GM23248 (cell line): ENCODE measurements around the gene PPP1R12B. TPM values are rescaled to one million over a fixed set of nuclear protein-coding genes. Genes with fewer than 3 reads are reported as not detected.
A peak's percentile ranks its signal among the peaks of the same experiment; 100 is the strongest.
"Not testable (repeated sequence)": the region's sequence is repeated elsewhere in the genome, so short reads cannot be mapped to it uniquely, and the experiment has no call there.

Experiments used
- DNase-seq: peaks from one replicate; pipeline ENCODE4 v3.0.0-alpha.2; 2015
- H2AFZ ChIP-seq: fragments of 200-600 bp; sonication (generic); 2 replicates; pipeline ENCODE4 v1.6.1; 2016; ENCODE audit warnings: antibody characterized with exemption
- H3F3A ChIP-seq: fragments of 200-600 bp; sonication (generic); 2 replicates; pipeline ENCODE4 v1.6.1; 2016; ENCODE audit warnings: mild to moderate bottlenecking, antibody characterized with exemption, mixed run types; ENCODE audit not compliant: insufficient read depth
- H3K27ac ChIP-seq: fragments of 200-600 bp; sonication (generic); 2 replicates; pipeline ENCODE4 v1.5.1; 2016; ENCODE audit warnings: mild to moderate bottlenecking
- H3K27me3 ChIP-seq: fragments of 200-600 bp; sonication (generic); replicated peaks from 2 replicates; pipeline ENCODE4 v1.6.1; 2016; ENCODE audit warnings: mild to moderate bottlenecking; ENCODE audit not compliant: insufficient read depth
- H3K36me3 ChIP-seq: fragments of 200-600 bp; sonication (generic); 2 replicates; pipeline ENCODE4 v1.6.1; 2016; ENCODE audit warnings: low read depth, mild to moderate bottlenecking
- H3K4me1 ChIP-seq: fragments of 200-600 bp; sonication (generic); 2 replicates; pipeline ENCODE4 v1.6.1; 2016; ENCODE audit warnings: mild to moderate bottlenecking; ENCODE audit not compliant: insufficient read depth
- H3K4me2 ChIP-seq: fragments of 200-600 bp; sonication (generic); one replicate; pipeline ENCODE4 v1.6.1; 2016; ENCODE audit warnings: mild to moderate bottlenecking; ENCODE audit not compliant: unreplicated experiment
- H3K4me3 ChIP-seq: fragments of 200-600 bp; sonication (generic); 2 replicates; pipeline ENCODE4 v1.5.1; 2016; ENCODE audit warnings: mild to moderate bottlenecking
- H3K79me2 ChIP-seq: fragments of 200-600 bp; sonication (generic); 2 replicates; pipeline ENCODE4 v1.6.1; 2016; ENCODE audit warnings: mild to moderate bottlenecking; ENCODE audit not compliant: insufficient read depth
- H3K9ac ChIP-seq: fragments of 200-600 bp; sonication (generic); 2 replicates; pipeline ENCODE4 v1.6.1; 2016; ENCODE audit warnings: mild to moderate bottlenecking
- H3K9me2 ChIP-seq: fragments of 200-600 bp; sonication (generic); 2 replicates; pipeline ENCODE4 v1.6.1; 2016; ENCODE audit warnings: mixed run types, mild to moderate bottlenecking, moderate library complexity; ENCODE audit not compliant: insufficient read depth
- H3K9me3 ChIP-seq: fragments of 200-600 bp; sonication (generic); one replicate; pipeline ENCODE4 v1.6.1; 2017; ENCODE audit warnings: low read depth
- H4K20me1 ChIP-seq: fragments of 200-600 bp; sonication (generic); 2 replicates; pipeline ENCODE4 v1.6.0; 2016; ENCODE audit not compliant: insufficient read depth
- EZH2 ChIP-seq: fragments of 200-600 bp; sonication (generic); IDR thresholded peaks from 2 replicates; pipeline ENCODE4 v1.6.1; 2018; ENCODE audit warnings: antibody characterized with exemption, mild to moderate bottlenecking; ENCODE audit not compliant: insufficient read depth, poor library complexity, severe bottlenecking
- EZH2phosphoT487 ChIP-seq: fragments of 200-600 bp; sonication (generic); IDR thresholded peaks from 2 replicates; pipeline ENCODE4 v1.6.1; 2018; ENCODE audit warnings: antibody characterized with exemption, moderate library complexity, mild to moderate bottlenecking, low read depth; ENCODE audit not compliant: insufficient read depth
- WGBS, 2 experiments: methylation state at CpG; one replicate each; pipeline ENCODE4 v1.1.6; 2015 to 2017; ENCODE audit warnings: low lambda C conversion rate in 2 of 2, low coverage in 1 of 2; ENCODE audit errors: missing lambda C conversion rate in 2 of 2; 5-methylcytosine and 5-hydroxymethylcytosine counted together
- in situ Hi-C: fragments of 300-500 bp; cut with MboI; formaldehyde crosslinking; loops from 2 replicates; pipeline ENCODE4 v1.15.0; 2020
- polyA plus RNA-seq: library from polyadenylated mRNA; unstranded; fragments of >200 nt; fragmentation: Nextera tagmentation; extraction: Ambion mirVana; gene quantifications from 2 replicates; pipeline ENCODE4 v1.2.1, GENCODE V29; 2016
- total RNA-seq: library from RNA; depleted of rRNA; stranded (reverse); fragments of >200 nt; shearing (Covaris generic); gene quantifications from 2 replicates; pipeline ENCODE4 v1.2.3, GENCODE V29; 2014

The PPP1R12B gene
- total and polyA plus RNA-seq, 2 experiments from 2014 or later, result 3.6 to 14.6 TPM

DNA sequence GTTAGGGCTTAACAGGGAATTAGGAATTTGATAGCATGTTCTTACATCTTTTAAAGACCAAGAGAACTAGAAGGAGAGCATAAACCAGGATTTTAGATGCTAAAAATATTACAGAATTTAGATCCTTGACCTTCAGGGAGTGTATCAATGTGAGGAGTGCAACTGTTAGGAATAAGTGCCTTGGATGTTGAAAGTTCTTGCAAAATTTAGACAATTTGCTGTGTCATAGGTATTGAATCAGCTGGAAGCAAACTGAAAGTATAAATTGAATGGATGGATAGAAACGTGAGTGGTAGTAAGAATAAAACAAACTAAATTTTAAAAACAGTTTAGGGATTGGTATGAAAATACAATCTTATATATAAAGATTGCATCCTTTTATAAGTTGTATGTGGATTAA lies 27.7 kb downstream of the PPP1R12B start:
- H3K4me3 ChIP-seq, result peak overlapping the region; percentile 10; the same call in 1 of the 2 replicates
- H3K9me2 ChIP-seq, result no peaks in the 10 kb centered on the region
- H3K27me3 ChIP-seq, result no peaks in the 10 kb centered on the region
- H2AFZ ChIP-seq, result no peak overlapping the region
- DNase-seq, result peak; percentile 58
- peak overlapping the region; percentile 15 for H3K9ac ChIP-seq
- 42 to 48% methylated on average over 1 of the region's 1 CpG for WGBS, 2 experiments
- no peaks in the 10 kb centered on the region for H3K36me3 ChIP-seq
- H3K79me2 ChIP-seq, result peaks cover 48% of the 10 kb centered on the region
- TF ChIP-seq EZH2phosphoT487 (no peak), EZH2 (no peak)
- peak overlapping the region; percentile 41 for H3K27ac ChIP-seq
- no peaks in the 10 kb centered on the region for H3K9me3 ChIP-seq
- H3K4me2 ChIP-seq, result peak overlapping the region; percentile 50
- no peaks in the 10 kb centered on the region for H4K20me1 ChIP-seq
- H3K4me1 ChIP-seq, result peaks cover 9% of the 10 kb centered on the region
- H3F3A ChIP-seq, result 0 out of 2 replicates have a peak, but pooled peaks cover 3% of the 10 kb centered on the region
- in situ Hi-C loops, result no loop called here

DNA sequence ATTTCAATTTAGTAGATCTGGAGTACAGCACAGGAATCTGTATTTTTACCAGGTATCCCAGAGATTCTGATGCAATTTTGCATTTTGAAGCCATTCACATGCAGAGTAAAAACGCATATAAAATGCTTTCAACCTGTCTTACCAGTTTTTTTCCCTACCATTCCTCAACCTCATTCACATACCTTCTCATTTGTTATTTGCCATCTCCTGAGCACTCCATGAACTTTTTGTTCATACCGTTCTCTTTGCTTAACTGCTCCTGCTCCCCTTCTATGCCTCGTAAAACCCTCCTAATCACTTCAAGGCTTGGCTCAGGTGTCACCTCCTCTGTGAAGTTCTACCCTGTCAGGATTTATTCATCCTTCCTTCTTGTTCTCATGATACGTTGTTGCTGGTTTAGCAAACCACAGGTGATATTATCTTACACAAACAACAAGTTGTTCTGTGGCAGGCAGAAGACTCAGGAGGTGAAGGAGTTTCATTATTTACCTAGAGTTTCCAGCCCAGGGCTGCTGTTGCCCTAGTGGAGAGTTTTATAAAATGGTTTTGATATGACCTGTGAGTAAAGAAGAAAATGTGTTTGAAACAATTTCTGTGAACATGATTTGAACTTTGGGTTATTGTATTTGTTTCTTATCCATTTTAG lies 31.5 kb downstream of the PPP1R12B start:
- H3K9me3 ChIP-seq, H3K4me2 ChIP-seq, in situ Hi-C loops, H3K36me3 ChIP-seq, H2AFZ ChIP-seq, H3K27me3 ChIP-seq, H4K20me1 ChIP-seq, H3K4me1 ChIP-seq, H3K9me2 ChIP-seq, H3K9ac ChIP-seq, H3K27ac ChIP-seq, H3K4me3 ChIP-seq, H3F3A ChIP-seq: not testable (repeated sequence)
- DNase-seq, result peak; percentile 13
- 61 to 62% methylated on average over 4 of the region's 4 CpGs for WGBS, 2 experiments
- H3K79me2 ChIP-seq, result peaks cover 43% of the 10 kb centered on the region

DNA sequence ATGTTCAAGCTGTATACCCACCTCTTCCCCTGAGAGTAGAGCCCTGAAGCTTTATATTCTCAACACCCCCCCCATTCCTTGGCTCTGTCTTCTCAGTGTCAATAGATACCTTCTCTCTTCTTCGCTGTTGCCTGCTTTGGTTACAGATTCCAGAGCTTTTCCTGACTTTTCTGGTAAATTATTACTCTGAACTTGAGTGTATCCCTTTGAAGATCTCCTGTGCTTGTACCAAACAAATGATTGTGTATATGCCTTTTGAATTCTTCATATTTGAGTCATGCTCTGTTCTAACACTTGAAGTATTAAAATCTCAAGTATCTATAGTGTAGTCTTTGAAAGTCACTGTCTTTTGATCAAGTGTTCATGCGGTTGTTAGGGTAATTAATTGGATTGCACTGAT lies 32.0 kb downstream of the PPP1R12B start:
- H3K9me2 ChIP-seq, H3K36me3 ChIP-seq, H3K27me3 ChIP-seq, H3F3A ChIP-seq, H3K4me1 ChIP-seq, H2AFZ ChIP-seq, H3K4me3 ChIP-seq, H3K9ac ChIP-seq, H3K9me3 ChIP-seq, H4K20me1 ChIP-seq, H3K27ac ChIP-seq, in situ Hi-C loops: not testable (repeated sequence)
- Histone ChIP-seq H3K79me2 (peaks cover 43% of the 10 kb centered on the region), H3K4me2 (peak overlapping the region; percentile 21)
- peak; percentile 22 for DNase-seq
- 94 to 95% methylated on average over 2 of the region's 2 CpGs for WGBS, 2 experiments

DNA sequence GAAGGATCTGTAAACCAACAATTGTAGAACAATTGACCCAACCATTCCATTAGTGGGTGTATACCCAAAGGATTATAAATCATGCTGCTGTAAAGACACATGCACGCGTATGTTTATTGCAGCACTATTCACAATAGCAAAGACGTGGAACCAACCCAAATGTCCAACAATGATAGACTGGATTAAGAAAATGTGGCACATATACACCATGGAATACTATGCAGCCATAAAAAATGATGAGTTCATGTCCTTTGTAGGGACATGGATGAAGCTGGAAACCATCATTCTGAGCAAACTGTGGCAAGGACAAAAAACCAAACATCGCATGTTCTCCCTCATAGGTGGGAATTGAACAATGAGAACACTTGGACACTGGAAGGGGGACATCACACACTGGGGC lies 33.4 kb downstream of the PPP1R12B start:
- 93 to 95% methylated on average over 4 of the region's 4 CpGs for WGBS, 2 experiments
- H3K27me3 ChIP-seq, H3K36me3 ChIP-seq: not testable (repeated sequence)

DNA sequence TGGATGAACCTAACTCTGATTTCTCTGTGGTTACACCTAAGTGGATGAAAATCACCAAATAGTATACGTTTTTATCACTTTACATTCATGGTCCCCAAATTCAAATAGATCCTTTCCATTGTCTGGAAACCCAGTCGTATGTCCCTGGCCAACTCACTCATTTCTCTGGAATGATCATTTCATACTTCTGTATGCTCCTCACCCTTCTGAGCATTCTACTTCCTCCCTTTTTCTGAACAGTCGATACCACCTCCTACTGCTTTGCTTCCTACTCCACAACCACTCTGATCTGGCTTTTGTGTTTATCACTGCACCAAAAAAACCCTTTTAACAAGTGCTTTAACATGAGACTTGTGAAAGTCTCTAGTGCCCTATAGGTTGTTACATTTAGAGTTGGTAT lies 47.3 kb downstream of the PPP1R12B start:
- WGBS, 2 experiments, result 4 to 12% methylated on average over 3 of the region's 3 CpGs
- H3K9me3 ChIP-seq, H3K9me2 ChIP-seq, H3K79me2 ChIP-seq, H3K9ac ChIP-seq, H3K36me3 ChIP-seq, in situ Hi-C loops, H4K20me1 ChIP-seq, H3K27me3 ChIP-seq: not testable (repeated sequence)
- DNase-seq, result peak; percentile 72
- H3K4me1 ChIP-seq, result peaks cover 13% of the 10 kb centered on the region
- peak overlapping the region; percentile 25; the same call in 1 of the 2 replicates for H2AFZ ChIP-seq
- peaks cover 21% of the 10 kb centered on the region for H3F3A ChIP-seq
- H3K4me2 ChIP-seq, result peak overlapping the region; percentile 28
- H3K27ac ChIP-seq, result peak overlapping the region; percentile 44
- peak overlapping the region; percentile 38 for H3K4me3 ChIP-seq

More for the DNA sequence above, 33.4 kb downstream of the PPP1R12B start:
- H3K4me1 ChIP-seq, H3K4me3 ChIP-seq, in situ Hi-C loops, DNase-seq, H2AFZ ChIP-seq, H3K9me3 ChIP-seq, H3K27ac ChIP-seq, H3K9me2 ChIP-seq, H3K4me2 ChIP-seq, H3F3A ChIP-seq, H3K9ac ChIP-seq, H4K20me1 ChIP-seq: not testable (repeated sequence)
- peaks cover 50% of the 10 kb centered on the region for H3K79me2 ChIP-seq
